ENCODE results near the gene PSME4. TPM values are rescaled to one million over a fixed set of nuclear protein-coding genes. Genes with fewer than 3 reads are reported as not detected.
A peak's percentile ranks its signal among the peaks of the same experiment; 100 is the strongest.

PSME4 gene, protein sequence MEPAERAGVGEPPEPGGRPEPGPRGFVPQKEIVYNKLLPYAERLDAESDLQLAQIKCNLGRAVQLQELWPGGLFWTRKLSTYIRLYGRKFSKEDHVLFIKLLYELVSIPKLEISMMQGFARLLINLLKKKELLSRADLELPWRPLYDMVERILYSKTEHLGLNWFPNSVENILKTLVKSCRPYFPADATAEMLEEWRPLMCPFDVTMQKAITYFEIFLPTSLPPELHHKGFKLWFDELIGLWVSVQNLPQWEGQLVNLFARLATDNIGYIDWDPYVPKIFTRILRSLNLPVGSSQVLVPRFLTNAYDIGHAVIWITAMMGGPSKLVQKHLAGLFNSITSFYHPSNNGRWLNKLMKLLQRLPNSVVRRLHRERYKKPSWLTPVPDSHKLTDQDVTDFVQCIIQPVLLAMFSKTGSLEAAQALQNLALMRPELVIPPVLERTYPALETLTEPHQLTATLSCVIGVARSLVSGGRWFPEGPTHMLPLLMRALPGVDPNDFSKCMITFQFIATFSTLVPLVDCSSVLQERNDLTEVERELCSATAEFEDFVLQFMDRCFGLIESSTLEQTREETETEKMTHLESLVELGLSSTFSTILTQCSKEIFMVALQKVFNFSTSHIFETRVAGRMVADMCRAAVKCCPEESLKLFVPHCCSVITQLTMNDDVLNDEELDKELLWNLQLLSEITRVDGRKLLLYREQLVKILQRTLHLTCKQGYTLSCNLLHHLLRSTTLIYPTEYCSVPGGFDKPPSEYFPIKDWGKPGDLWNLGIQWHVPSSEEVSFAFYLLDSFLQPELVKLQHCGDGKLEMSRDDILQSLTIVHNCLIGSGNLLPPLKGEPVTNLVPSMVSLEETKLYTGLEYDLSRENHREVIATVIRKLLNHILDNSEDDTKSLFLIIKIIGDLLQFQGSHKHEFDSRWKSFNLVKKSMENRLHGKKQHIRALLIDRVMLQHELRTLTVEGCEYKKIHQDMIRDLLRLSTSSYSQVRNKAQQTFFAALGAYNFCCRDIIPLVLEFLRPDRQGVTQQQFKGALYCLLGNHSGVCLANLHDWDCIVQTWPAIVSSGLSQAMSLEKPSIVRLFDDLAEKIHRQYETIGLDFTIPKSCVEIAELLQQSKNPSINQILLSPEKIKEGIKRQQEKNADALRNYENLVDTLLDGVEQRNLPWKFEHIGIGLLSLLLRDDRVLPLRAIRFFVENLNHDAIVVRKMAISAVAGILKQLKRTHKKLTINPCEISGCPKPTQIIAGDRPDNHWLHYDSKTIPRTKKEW (N-terminal part only)
- total RNA-seq: 59.9 and 61.9 TPM in 2 replicates
- total RNA-seq (2013): 72.6 TPM
- 34.5 and 36.7 TPM in 2 replicates for polyA plus RNA-seq
- 28.9 and 36.4 TPM in 2 replicates for polyA minus RNA-seq

- Histone ChIP-seq H3K27ac (ENCODE audit: low read length in 2 of 2) (peak within 1 kb of the TSS; percentile 71 to 89), H3K27me3 (replicated peaks in 1 of 4; ENCODE audit: control extremely low read depth in 1 of 4, control insufficient read depth in 3 of 4, insufficient read depth in 4 of 4, low read length in 3 of 4) (no peaks in the 10 kb centered on the region), H4K20me1 (ENCODE audit: control insufficient read depth, insufficient read depth, low read length, poor library complexity, severe bottlenecking) (peaks cover 5% of the 10 kb centered on the region), H3K79me2 (ENCODE audit: control insufficient read depth, insufficient read depth, low read length) (peaks cover 67% of the 10 kb centered on the region), H2AFZ (ENCODE audit: insufficient read depth, low read depth, low read length, poor library complexity, severe bottlenecking) (peak within 1 kb of the TSS; percentile 82), H3K4me3 (ENCODE audit: control extremely low read depth in 1 of 5, extremely low read depth in 1 of 5, insufficient read depth in 1 of 5, low read depth in 2 of 5, low read length in 4 of 5) (peak within 1 kb of the TSS; percentile 71 to 98 (median 95)), H3K4me2 (replicated peaks; ENCODE audit: low read depth, low read length, poor library complexity, severe bottlenecking) (peak within 1 kb of the TSS; percentile 77), H3K9ac (ENCODE audit: low read length) (peak within 1 kb of the TSS; percentile 92), H3K9me3 (ENCODE audit: control extremely low read depth in 1 of 3, control insufficient read depth in 2 of 3, insufficient read depth in 1 of 3, low read length in 2 of 3) (no peaks in the 10 kb centered on the region), H3K36me3 (replicated peaks in 1 of 2; ENCODE audit: control extremely low read depth in 1 of 2, control insufficient read depth in 1 of 2, extremely low read depth in 1 of 2, insufficient read depth in 2 of 2, low read length in 1 of 2) (peaks cover 0 to 17% of the 10 kb centered on the region in 2 experiments), H3K4me1 (ENCODE audit: control insufficient read depth in 2 of 2, insufficient read depth in 2 of 2, low read length in 2 of 2) (peaks cover 31 to 33% of the 10 kb centered on the region in 2 donors)
- Mint-ChIP-seq H3K27ac (peak within 1 kb of the TSS; percentile 91), H3K4me3 (peak within 1 kb of the TSS; percentile 94), H3K27me3 (no peaks in the 10 kb centered on the region), H3K4me1 (peaks cover 47% of the 10 kb centered on the region), H3K9me3 (ENCODE audit: insufficient read depth) (no peaks in the 10 kb centered on the region)
- DNase-seq (peak; percentile 93), ATAC-seq (ENCODE audit: low read depth) (peak; percentile 89)
- POLR2A ChIA-PET: interaction anchor here (1.1 to 1.5 kb wide), 3 partner anchors 16 to 136 kb away, joined by 3 to 7 read pairs (median 3); no protein-coding TSS in a partner anchor
- intact Hi-C loops (cut with micrococcal nuclease): loop anchor here (1.0 to 10.0 kb wide), 8 partner anchors 26 to 1544 kb away; partner anchors contain the start of genes ACYP2, ASB3, CFAP36 and CHAC2
- CTCF ChIA-PET: interaction anchor here (2.5 kb wide), 1 partner anchor 136 kb away, joined by 11 read pairs; no protein-coding TSS in a partner anchor
- TF ChIP-seq EZH2 (IDR thresholded peaks at IDR 0.05; ENCODE audit: borderline replicate concordance, insufficient read depth, low read depth, low read length, poor library complexity, severe bottlenecking): no peak
- TF ChIP-seq, protein P1, sequence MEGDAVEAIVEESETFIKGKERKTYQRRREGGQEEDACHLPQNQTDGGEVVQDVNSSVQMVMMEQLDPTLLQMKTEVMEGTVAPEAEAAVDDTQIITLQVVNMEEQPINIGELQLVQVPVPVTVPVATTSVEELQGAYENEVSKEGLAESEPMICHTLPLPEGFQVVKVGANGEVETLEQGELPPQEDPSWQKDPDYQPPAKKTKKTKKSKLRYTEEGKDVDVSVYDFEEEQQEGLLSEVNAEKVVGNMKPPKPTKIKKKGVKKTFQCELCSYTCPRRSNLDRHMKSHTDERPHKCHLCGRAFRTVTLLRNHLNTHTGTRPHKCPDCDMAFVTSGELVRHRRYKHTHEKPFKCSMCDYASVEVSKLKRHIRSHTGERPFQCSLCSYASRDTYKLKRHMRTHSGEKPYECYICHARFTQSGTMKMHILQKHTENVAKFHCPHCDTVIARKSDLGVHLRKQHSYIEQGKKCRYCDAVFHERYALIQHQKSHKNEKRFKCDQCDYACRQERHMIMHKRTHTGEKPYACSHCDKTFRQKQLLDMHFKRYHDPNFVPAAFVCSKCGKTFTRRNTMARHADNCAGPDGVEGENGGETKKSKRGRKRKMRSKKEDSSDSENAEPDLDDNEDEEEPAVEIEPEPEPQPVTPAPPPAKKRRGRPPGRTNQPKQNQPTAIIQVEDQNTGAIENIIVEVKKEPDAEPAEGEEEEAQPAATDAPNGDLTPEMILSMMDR (IDR thresholded peaks at IDR 0.05): no peak
- 0% methylated on average over 63 of the region's 81 CpGs for WGBS (ENCODE audit: insufficient coverage)
Observed at GRCh38 chr2:53970724-53971602, at the start of gene PSME4. Gene PSME4, minus strand, starts transcription at chr2:53970993. Its CDS starts 209 bp downstream, at chr2:53970784.
